Measurements from ENCODE around the gene FNDC5. TPM values are rescaled to one million over a fixed set of nuclear protein-coding genes. Genes with fewer than 3 reads are reported as not detected.

The FNDC5 gene
- total RNA-seq, 1 donor from 2014 or later = 9.6 TPM

DNA sequence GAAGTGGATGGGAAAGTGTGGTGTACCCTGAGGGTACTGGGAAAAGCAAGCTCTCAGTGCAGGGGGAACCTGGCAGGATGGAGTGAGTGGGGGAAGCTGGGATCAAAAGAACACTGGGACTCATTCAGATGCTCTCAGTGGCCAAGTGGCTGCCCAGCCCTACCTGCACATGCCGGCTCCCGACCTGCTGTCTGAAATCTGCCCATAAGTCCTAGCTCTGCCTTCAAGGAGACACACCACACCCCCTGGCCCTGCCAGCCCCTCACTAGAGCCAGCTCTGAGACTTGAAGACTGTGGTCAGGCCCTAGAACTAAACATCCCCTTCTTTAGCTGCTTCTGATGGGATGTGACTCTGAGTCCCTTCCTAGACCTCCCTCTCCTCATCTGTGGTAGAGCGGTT, 28.2 kb upstream of the FNDC5 start:
- H3K4me1 ChIP-seq = peaks cover 17% of the 10 kb centered on the region
- no peak overlapping the region for H3K27ac ChIP-seq
- TF ChIP-seq EZH2 (IDR thresholded peaks at IDR 0.05) (no peak), EZH2phosphoT487 (IDR thresholded peaks at IDR 0.05) (no peak)
- TF ChIP-seq, protein P1, sequence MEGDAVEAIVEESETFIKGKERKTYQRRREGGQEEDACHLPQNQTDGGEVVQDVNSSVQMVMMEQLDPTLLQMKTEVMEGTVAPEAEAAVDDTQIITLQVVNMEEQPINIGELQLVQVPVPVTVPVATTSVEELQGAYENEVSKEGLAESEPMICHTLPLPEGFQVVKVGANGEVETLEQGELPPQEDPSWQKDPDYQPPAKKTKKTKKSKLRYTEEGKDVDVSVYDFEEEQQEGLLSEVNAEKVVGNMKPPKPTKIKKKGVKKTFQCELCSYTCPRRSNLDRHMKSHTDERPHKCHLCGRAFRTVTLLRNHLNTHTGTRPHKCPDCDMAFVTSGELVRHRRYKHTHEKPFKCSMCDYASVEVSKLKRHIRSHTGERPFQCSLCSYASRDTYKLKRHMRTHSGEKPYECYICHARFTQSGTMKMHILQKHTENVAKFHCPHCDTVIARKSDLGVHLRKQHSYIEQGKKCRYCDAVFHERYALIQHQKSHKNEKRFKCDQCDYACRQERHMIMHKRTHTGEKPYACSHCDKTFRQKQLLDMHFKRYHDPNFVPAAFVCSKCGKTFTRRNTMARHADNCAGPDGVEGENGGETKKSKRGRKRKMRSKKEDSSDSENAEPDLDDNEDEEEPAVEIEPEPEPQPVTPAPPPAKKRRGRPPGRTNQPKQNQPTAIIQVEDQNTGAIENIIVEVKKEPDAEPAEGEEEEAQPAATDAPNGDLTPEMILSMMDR (IDR thresholded peaks at IDR 0.05) = no peak
- no peaks in the 10 kb centered on the region for H3K36me3 ChIP-seq
- no peak overlapping the region for H3K4me2 ChIP-seq
- no peaks in the 10 kb centered on the region for H3K79me2 ChIP-seq (ENCODE audit: low read depth)
- H3F3A ChIP-seq (ENCODE audit: low read depth) = peaks cover 19% of the 10 kb centered on the region
- peaks cover 53% of the 10 kb centered on the region for H3K27me3 ChIP-seq
- no peaks in the 10 kb centered on the region for H3K9me3 ChIP-seq (ENCODE audit: low read depth)
- Mint-ChIP-seq H3K4me3 (peak overlapping the region; percentile 41), H3K36me3 (no peaks in the 10 kb centered on the region), H3K9me3 (peaks cover 2% of the 10 kb centered on the region), H3K27me3 (ENCODE audit: insufficient read depth, low read depth) (peaks cover 42% of the 10 kb centered on the region), H3K27ac (no peak overlapping the region), H3K4me1 (peaks cover 9% of the 10 kb centered on the region)
- no peak overlapping the region for H3K9ac ChIP-seq
- no peak overlapping the region for H3K4me3 ChIP-seq
- no peak for DNase-seq (ENCODE audit: low spot score)
- H4K20me1 ChIP-seq (ENCODE audit: low read depth) = peaks cover 5% of the 10 kb centered on the region
- no peak overlapping the region for H2AFZ ChIP-seq (replicated peaks)

DNA sequence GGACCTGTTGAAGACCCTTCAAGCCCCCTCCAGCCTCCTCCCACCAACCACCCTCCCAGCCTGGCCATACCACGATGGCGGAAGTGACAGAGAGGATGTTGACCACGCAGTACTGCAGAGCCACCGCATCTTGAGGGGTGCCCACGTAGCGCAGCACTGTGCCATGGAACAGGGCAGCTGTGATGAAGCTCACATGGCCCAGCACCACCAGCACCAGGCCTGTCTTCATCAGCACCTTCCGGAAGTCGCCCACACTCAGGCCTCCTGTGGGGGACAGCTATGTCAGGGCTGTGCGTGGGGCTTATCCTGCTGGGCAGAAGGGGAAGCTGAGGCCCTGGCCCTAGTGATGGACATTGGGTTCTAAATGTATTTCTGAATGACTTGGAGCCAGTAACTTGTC, 27.3 kb upstream of the FNDC5 start:
- no peak overlapping the region for H3K9ac ChIP-seq
- H3K4me1 ChIP-seq = peaks cover 21% of the 10 kb centered on the region
- H3K4me3 Mint-ChIP-seq = no peak overlapping the region
- H3K79me2 ChIP-seq (ENCODE audit: low read depth) = no peaks in the 10 kb centered on the region
- H3K27ac Mint-ChIP-seq = no peak overlapping the region
- TF ChIP-seq EZH2 (IDR thresholded peaks at IDR 0.05) (no peak), EZH2phosphoT487 (IDR thresholded peaks at IDR 0.05) (no peak)
- TF ChIP-seq, protein P1 (IDR thresholded peaks at IDR 0.05) = no peak
- peaks cover 26% of the 10 kb centered on the region for H3F3A ChIP-seq (ENCODE audit: low read depth)
- H3K9me3 Mint-ChIP-seq = peaks cover 2% of the 10 kb centered on the region
- no peak for DNase-seq (ENCODE audit: low spot score)
- peaks cover 51% of the 10 kb centered on the region for H3K27me3 ChIP-seq
- peaks cover 13% of the 10 kb centered on the region for H3K4me1 Mint-ChIP-seq
- H4K20me1 ChIP-seq (ENCODE audit: low read depth) = peaks cover 5% of the 10 kb centered on the region
- H3K4me2 ChIP-seq = no peak overlapping the region
- no peak overlapping the region for H3K27ac ChIP-seq
- H3K27me3 Mint-ChIP-seq (ENCODE audit: insufficient read depth, low read depth) = peaks cover 42% of the 10 kb centered on the region
- no peak overlapping the region for H2AFZ ChIP-seq (replicated peaks)
- no peaks in the 10 kb centered on the region for H3K36me3 ChIP-seq
- H3K4me3 ChIP-seq = no peak overlapping the region
- H3K36me3 Mint-ChIP-seq = no peaks in the 10 kb centered on the region
- H3K9me3 ChIP-seq (ENCODE audit: low read depth) = no peaks in the 10 kb centered on the region

DNA sequence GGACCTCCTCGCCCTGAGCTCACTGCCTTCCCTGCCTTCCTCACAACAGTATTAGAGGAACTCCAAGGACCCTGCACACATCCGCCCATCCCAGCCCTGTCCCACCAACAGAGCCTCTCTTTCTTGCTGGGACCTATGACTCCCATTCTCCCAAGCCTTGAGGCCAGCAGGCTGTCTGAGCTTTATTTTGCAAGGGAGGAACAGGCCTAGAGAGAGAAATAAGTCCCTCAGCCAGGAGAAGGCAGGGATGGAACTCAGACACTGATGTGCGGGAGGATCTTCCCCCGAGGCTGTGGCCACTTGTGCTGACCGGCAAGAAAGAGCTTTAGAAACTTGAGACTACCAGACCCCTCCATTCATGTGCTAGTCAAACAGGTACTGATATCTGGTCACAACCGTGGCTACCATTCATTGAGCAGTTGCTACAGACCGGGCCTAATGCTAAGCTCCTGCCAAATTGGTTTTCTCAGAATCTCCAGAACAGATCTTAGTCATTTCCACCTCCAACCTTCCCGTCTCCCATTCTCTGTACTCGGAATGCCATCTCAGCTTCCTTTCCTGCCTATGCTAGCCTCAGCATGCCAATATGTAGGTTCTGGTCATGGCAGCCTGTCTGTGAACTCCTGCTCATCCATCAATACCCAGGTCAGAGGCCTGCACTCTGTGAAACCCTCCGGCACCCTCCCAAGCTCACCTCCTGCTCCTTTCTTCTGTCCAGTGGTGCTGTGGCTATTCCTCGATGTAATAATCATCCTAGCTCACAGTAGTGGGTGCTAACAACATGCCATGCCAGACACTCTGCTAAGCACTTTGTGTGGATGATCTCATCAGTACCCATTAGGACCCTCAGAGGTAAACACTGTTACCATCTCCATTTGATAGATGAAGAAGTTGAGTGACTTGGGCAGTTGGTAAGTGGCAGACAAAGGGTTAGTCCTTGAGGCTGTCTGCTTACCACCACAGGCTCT, 26.7 kb upstream of the FNDC5 start:
- H3K36me3 Mint-ChIP-seq = no peaks in the 10 kb centered on the region
- Histone ChIP-seq H3K4me3 (no peak overlapping the region), H4K20me1 (ENCODE audit: low read depth) (peaks cover 7% of the 10 kb centered on the region), H3K27me3 (peaks cover 51% of the 10 kb centered on the region), H3K79me2 (ENCODE audit: low read depth) (no peaks in the 10 kb centered on the region), H3F3A (ENCODE audit: low read depth) (peaks cover 31% of the 10 kb centered on the region), H3K4me1 (peaks cover 21% of the 10 kb centered on the region), H3K9me3 (ENCODE audit: low read depth) (no peaks in the 10 kb centered on the region), H3K9ac (no peak overlapping the region), H3K4me2 (no peak overlapping the region), H2AFZ (replicated peaks) (no peak overlapping the region), H3K36me3 (no peaks in the 10 kb centered on the region), H3K27ac (no peak overlapping the region)
- no peak overlapping the region for H3K27ac Mint-ChIP-seq
- H3K27me3 Mint-ChIP-seq (ENCODE audit: insufficient read depth, low read depth) = peaks cover 39% of the 10 kb centered on the region
- peaks cover 2% of the 10 kb centered on the region for H3K9me3 Mint-ChIP-seq
- no peak for DNase-seq (ENCODE audit: low spot score)
- H3K4me3 Mint-ChIP-seq = no peak overlapping the region
- H3K4me1 Mint-ChIP-seq = peaks cover 16% of the 10 kb centered on the region
- TF ChIP-seq EZH2 (IDR thresholded peaks at IDR 0.05) = no peak
- TF ChIP-seq EZH2phosphoT487 (IDR thresholded peaks at IDR 0.05) = no peak
- TF ChIP-seq, protein P1 (IDR thresholded peaks at IDR 0.05) = no peak
